Glutamatergic neuron (in vitro differentiated cells): ENCODE data around the gene IL16. TPM values are rescaled to one million over a fixed set of nuclear protein-coding genes. Genes with fewer than 3 reads are reported as not detected.

Experiments used
- DNase-seq: peaks from one replicate; pipeline ENCODE4 v3.0.0; 2022
- H3K27ac Mint-ChIP-seq: one replicate; pipeline ENCODE4 v1.8.0; 2020; ENCODE audit warnings: mild to moderate bottlenecking, mixed read lengths, inconsistent platforms; ENCODE audit not compliant: unreplicated experiment
- H3K27me3 Mint-ChIP-seq: one replicate; pipeline ENCODE4 v1.8.0; 2020; ENCODE audit warnings: mild to moderate bottlenecking, moderate library complexity, mixed read lengths, inconsistent platforms; ENCODE audit not compliant: unreplicated experiment
- H3K36me3 Mint-ChIP-seq: one replicate; pipeline ENCODE4 v1.8.0; 2020; ENCODE audit warnings: mild to moderate bottlenecking, mixed read lengths, inconsistent platforms; ENCODE audit not compliant: unreplicated experiment
- H3K4me1 Mint-ChIP-seq: one replicate; pipeline ENCODE4 v1.8.0; 2020; ENCODE audit warnings: mild to moderate bottlenecking, low read depth, mixed read lengths, inconsistent platforms; ENCODE audit not compliant: unreplicated experiment
- H3K4me3 Mint-ChIP-seq: one replicate; pipeline ENCODE4 v1.8.0; 2020; ENCODE audit warnings: mild to moderate bottlenecking, mixed read lengths, inconsistent platforms; ENCODE audit not compliant: unreplicated experiment
- H3K9me3 Mint-ChIP-seq: one replicate; pipeline ENCODE4 v1.8.0; 2020; ENCODE audit warnings: mild to moderate bottlenecking, moderate library complexity, mixed read lengths, inconsistent platforms; ENCODE audit not compliant: unreplicated experiment
- total RNA-seq: library from RNA; stranded (reverse); fragmentation: NEBNext Ultra II Directional; extraction: Animal tissue kit (Norgen Biotek cat#: 25700); gene quantifications from one replicate; pipeline ENCODE4 v1.2.1, GENCODE V29; 2021; ENCODE audit not compliant: unreplicated experiment
- TF ChIP-seq, protein P1 (sequence below): fragments of 200-600 bp; sonication (generic); IDR thresholded peaks from one replicate; pipeline ENCODE4 v1.5.0; 2021; ENCODE audit not compliant: partially characterized antibody, unreplicated experiment

IL16 gene
- total RNA-seq, 1 donor from 2014 or later = 0.27 TPM

DNA sequence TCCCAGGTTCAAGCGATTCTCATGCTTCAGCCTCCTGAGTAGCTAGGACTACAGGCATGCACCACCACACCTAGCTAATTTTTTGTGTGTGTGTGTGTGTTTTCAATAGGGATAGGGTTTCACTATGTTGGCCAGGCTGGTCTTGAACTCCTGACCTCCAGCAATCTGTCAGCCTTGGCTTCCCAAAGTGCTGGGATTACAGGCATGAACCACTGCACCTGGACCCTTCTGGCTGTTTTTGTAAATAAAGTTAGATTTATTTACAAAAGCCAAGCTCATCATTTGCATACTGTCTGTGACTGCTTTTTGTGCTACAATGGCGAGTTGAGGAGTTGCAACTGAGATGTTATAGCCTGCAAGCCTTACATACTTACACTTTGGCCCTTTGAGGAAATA is 28.6 kb upstream of the IL16 start:
- H3K4me1 Mint-ChIP-seq = peaks cover 11% of the 10 kb centered on the region
- H3K9me3 Mint-ChIP-seq = no peaks in the 10 kb centered on the region
- TF ChIP-seq, protein P1, sequence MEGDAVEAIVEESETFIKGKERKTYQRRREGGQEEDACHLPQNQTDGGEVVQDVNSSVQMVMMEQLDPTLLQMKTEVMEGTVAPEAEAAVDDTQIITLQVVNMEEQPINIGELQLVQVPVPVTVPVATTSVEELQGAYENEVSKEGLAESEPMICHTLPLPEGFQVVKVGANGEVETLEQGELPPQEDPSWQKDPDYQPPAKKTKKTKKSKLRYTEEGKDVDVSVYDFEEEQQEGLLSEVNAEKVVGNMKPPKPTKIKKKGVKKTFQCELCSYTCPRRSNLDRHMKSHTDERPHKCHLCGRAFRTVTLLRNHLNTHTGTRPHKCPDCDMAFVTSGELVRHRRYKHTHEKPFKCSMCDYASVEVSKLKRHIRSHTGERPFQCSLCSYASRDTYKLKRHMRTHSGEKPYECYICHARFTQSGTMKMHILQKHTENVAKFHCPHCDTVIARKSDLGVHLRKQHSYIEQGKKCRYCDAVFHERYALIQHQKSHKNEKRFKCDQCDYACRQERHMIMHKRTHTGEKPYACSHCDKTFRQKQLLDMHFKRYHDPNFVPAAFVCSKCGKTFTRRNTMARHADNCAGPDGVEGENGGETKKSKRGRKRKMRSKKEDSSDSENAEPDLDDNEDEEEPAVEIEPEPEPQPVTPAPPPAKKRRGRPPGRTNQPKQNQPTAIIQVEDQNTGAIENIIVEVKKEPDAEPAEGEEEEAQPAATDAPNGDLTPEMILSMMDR = no peak
- no peak overlapping the region for H3K27ac Mint-ChIP-seq
- H3K4me3 Mint-ChIP-seq = no peak overlapping the region
- no peaks in the 10 kb centered on the region for H3K27me3 Mint-ChIP-seq
- DNase-seq = no peak
- no peaks in the 10 kb centered on the region for H3K36me3 Mint-ChIP-seq

DNA sequence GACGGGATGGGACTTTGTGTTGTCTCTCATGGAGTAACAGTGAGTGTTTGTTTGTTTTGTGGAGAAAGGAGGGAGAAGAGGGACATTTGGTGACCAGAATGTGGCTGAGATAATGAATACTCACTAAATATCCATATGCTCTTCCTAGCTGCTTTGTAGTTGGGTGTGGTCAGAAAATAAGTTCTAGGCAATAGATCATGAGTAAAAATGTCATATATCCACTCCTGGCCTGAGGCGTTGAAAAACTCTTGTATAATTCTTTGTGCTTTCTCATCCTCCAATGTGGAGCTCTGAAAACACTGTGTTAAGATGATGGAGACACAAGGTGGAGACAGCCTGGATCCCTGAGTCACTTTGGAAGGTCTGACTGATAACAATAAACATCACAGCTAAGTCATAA is 28.0 kb upstream of the IL16 start:
- no peak for DNase-seq
- no peaks in the 10 kb centered on the region for H3K36me3 Mint-ChIP-seq
- H3K27ac Mint-ChIP-seq = no peak overlapping the region
- peaks cover 11% of the 10 kb centered on the region for H3K4me1 Mint-ChIP-seq
- H3K27me3 Mint-ChIP-seq = no peaks in the 10 kb centered on the region
- no peaks in the 10 kb centered on the region for H3K9me3 Mint-ChIP-seq
- TF ChIP-seq, protein P1 = no peak
- no peak overlapping the region for H3K4me3 Mint-ChIP-seq

- no peak for DNase-seq
- Mint-ChIP-seq H3K9me3 (no peaks in the 10 kb centered on the region), H3K27ac (no peak overlapping the region), H3K4me1 (peaks cover 11% of the 10 kb centered on the region), H3K27me3 (no peaks in the 10 kb centered on the region), H3K36me3 (no peaks in the 10 kb centered on the region), H3K4me3 (no peak overlapping the region)
- TF ChIP-seq, protein P1 = no peak
These were observed 26.2 kb upstream of the IL16 start for GRCh38 chr15:81170511-81170910.

DNA sequence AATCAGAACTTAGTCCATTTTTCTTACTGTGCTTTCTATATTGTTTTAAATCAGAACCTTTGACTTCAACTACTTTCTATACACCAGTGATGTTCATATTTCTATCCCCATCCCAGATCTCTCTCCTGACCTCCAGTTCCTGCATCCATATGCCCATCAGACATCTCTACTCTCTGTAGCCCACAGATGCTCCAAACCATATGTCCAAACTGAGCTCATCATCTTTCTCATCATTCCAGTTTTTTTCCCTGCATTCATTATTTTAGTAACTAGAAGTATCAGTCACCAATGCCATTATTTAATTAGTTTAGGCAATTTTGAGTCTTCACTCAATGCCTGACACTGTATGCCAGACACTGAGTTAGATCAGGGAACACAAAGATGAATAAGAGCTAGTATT is 25.4 kb upstream of the IL16 start:
- H3K4me3 Mint-ChIP-seq = no peak overlapping the region
- no peak for DNase-seq
- H3K27me3 Mint-ChIP-seq = no peaks in the 10 kb centered on the region
- H3K36me3 Mint-ChIP-seq = no peaks in the 10 kb centered on the region
- TF ChIP-seq, protein P1 = no peak
- no peaks in the 10 kb centered on the region for H3K9me3 Mint-ChIP-seq
- peak overlapping the region; percentile 2 for H3K27ac Mint-ChIP-seq
- peaks cover 13% of the 10 kb centered on the region for H3K4me1 Mint-ChIP-seq

DNA sequence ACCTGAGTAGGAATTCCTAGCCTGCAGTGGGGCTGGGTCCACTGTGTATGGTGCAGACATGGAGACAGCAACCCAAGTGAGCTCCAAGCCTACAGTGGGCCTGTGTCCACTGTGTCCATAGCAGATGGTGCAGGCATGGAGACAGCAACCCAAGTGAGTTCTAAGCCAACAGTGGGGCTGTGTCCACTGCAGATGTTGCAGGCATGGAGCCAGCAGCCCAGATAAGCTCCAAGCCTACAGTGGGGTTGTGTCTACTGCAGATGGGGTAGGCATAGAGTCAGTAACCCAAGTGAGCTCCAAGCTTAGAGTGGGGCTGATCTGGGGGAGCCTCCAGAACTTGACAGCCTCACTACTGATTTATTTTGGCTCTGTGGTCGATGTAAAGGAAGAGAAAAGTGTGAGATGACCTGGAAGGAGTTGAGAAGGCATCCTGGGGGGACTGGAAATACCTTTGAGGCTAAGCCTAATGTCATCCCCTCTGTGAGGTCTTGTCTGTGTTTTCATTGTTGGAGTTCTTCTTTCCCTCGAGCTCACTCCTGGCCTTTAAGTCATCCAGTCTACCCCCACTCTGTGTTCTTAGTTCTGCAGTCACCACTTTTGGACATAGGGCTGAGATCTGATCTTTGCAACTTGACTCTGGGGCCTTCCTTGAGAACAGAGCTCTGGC is 22.4 kb upstream of the IL16 start:
- H3K4me1 Mint-ChIP-seq = peaks cover 9% of the 10 kb centered on the region
- no peak overlapping the region for H3K4me3 Mint-ChIP-seq
- no peak for DNase-seq
- H3K27ac Mint-ChIP-seq = no peak overlapping the region
- no peaks in the 10 kb centered on the region for H3K36me3 Mint-ChIP-seq
- no peaks in the 10 kb centered on the region for H3K9me3 Mint-ChIP-seq
- TF ChIP-seq, protein P1 = no peak
- H3K27me3 Mint-ChIP-seq = no peaks in the 10 kb centered on the region
